Measurements from ENCODE around the gene RCBTB2. TPM values are rescaled to one million over a fixed set of nuclear protein-coding genes. Genes with fewer than 3 reads are reported as not detected.
"Not testable (repeated sequence)": the region's sequence is repeated elsewhere in the genome, so short reads cannot be mapped to it uniquely, and the experiment has no call there.

RCBTB2 gene
- total RNA-seq, 1 donor from 2014 or later: 13.5 TPM

DNA sequence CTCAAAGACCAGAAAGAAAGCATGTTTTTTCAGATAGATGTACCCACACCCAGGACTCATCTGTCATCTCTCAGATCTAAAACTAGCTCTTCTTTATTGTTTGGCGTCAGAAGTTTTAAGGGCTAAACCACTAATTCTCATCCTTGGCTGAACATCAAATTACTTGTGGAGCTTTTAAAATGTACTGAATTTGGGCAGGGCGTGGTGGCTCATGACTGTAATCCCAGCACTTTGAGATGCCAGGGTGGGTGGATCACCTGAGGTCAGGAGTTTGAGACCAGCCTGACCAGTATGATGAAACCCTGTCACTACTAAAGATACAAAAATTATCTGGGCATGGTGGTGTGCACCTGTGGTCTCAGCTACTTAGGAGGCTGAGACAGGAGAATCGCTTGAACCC, 47.4 kb downstream of the RCBTB2 start:
- intact Hi-C loops (cut with micrococcal nuclease): no loop called here
- ATAC-seq: no peak
- DNase-seq: no peak

GRCh38 chr13:48483575-48483974, 49.3 kb downstream of the RCBTB2 start:
- ATAC-seq: no peak
- DNase-seq: no peak
- intact Hi-C loops (cut with micrococcal nuclease): no loop called here

DNA sequence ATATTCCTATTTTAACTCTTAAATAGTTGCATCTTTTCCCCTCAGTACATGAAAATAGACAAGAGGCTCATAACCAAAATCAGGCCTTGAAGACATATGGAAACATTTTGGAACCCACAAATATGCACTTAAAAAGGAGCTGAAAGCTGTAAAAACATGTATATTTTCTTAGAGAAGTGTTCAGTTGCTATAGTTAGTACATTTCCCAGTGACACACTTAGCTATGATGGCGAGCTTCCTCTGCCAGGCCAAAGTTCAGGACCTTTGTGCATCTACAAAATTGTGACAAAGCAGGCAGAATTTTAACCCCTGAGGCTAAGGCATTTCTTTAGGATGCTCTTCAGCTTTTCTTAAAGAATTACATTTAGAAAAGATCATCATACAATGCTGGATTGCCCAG, 54.5 kb downstream of the RCBTB2 start:
- intact Hi-C loops (cut with micrococcal nuclease): no loop called here
- ATAC-seq: no peak
- DNase-seq: no peak

GRCh38 chr13:48477191-48477855, 55.6 kb downstream of the RCBTB2 start:
- intact Hi-C loops (cut with micrococcal nuclease): no loop called here
- DNase-seq (no peak), ATAC-seq (no peak)

- intact Hi-C loops (cut with micrococcal nuclease): no loop called here
- ATAC-seq (peak; percentile 29), DNase-seq (no peak)
These were observed 56.2 kb downstream of the RCBTB2 start for GRCh38 chr13:48476686-48477085.

DNA sequence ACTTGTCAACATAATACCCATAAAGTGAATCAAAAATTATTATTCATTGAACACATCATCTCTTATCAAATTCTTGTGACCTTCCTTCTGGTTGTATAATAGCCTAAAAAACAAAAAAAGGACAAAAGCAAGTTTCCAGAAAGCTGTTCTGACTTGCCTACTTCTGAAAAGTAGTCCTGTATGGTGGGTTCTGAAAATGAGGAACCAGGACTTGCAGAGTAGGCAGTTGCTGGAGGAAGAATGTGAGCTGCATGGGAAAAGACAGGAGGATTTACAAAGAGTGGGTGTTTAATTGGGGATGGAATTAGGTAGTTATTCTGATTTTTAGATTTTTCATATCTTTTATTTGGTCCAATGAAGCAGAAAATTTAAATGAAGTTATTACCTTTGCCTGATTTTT, 56.7 kb downstream of the RCBTB2 start:
- ATAC-seq: peak; percentile 45
- DNase-seq: no peak
- intact Hi-C loops (cut with micrococcal nuclease): no loop called here

GRCh38 chr13:48475230-48475629, 57.6 kb downstream of the RCBTB2 start:
- intact Hi-C loops (cut with micrococcal nuclease): no loop called here
- ATAC-seq: no peak
- no peak for DNase-seq

DNA sequence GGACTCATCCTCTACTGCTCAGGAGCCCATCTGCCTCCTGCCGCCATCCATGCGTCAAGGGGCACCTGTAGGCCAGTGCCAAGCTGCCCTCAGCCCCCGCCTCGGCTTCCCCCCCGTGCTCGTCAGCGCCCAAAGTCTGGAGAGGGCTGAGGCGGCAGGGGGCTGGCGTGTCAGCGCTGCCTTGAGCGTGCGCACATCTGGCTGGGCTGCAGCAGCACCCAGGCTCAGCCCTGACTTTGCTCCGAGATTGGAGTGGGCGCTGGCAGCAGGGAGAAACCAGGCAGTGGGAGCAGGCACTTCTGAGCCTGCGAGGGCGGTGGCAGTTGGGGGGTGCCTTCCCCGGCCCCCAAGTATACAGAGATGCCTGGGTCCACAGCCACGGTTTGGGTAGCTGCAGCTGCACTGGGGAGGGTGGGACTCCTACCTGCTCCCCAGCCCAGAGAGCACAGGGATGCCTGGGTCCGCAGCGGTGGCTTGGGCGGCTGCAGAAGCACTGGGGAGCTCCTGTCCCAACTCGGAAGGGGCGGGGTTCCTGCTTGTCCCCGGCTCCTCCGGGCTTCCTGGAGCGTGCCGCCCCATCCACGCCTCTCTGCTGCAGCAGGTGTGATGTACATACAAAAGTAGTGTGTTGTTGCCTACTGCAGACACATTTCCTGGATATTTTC, 75.2 kb downstream of the RCBTB2 start:
- DNase-seq: peak; percentile 21
- ATAC-seq: no peak
- intact Hi-C loops (cut with micrococcal nuclease): no loop called here

DNA sequence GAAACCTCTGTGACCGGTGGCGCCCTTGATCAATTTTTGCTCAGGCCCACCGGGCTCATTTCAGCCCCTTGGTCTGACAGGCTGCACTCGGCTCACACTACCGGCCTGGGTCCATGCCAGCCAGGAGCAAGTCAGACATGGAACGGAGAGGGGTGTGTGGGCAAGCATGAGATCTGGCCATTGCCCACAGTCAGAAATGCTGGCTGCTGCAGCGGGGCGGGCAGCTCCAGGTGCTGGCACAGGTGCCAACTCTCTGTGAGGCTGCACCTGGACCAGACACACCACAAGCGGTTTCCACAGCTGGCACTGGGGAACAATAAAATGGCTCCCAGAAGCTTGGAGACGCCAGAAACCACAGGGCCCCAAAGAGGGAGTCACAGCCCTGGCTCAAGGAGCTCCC, 76.3 kb downstream of the RCBTB2 start:
- no peak for ATAC-seq
- intact Hi-C loops (cut with micrococcal nuclease): no loop called here
- no peak for DNase-seq

DNA sequence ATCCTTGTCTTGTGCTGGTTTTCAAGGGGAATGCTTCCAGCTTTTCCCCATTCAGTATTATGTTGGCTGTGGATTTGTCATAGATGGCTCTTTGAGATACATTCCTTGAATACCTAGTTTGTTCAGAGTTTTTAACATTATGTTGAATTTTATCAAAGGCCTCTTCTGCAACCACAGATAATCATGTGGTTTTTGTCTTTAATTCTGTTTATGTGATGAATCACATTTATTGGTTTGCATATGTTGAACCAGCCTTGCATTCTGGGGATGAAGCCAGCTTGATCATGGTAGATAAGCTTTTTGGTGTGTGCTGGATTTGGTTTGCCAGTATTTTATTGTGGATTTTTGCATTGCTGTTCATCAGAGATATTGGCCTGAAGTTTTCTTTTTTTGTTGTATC, 81.7 kb downstream of the RCBTB2 start:
- intact Hi-C loops (cut with micrococcal nuclease); ATAC-seq; DNase-seq: not testable (repeated sequence)

GRCh38 chr13:48449656-48450055, 83.2 kb downstream of the RCBTB2 start:
- DNase-seq (no peak), ATAC-seq (no peak)
- intact Hi-C loops (cut with micrococcal nuclease): no loop called here

DNA sequence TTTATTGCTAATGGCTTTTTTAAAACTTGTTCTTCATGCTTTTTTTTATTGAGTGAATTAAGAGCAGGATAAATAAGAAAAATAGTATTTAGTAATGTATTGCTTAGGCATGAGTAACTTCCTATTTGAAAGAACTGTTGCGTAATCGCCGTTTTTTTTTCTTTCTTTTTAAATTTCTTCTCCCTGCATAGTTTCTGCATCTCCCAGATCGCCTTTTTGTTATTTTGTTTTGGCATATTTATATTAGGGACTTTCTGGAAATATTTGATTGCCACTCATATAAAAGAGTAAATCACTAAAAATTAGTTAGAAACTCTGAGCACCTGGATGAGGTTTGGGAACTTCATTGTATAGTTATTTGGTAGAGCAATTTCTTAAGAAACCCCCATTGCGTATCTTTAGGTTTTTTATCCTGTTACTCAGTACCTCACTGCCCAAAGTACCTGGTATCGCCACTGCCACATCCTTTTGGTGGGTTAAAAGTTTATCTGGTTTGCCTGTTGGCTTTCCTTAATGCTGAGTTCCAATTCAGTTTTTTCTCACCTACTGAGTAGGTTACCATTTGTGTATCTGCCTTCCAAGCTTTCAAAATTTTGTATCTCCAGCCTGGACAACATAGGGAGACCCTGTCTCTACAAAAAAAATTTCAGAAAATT, 83.8 kb downstream of the RCBTB2 start:
- ATAC-seq: peak; percentile 52

DNA sequence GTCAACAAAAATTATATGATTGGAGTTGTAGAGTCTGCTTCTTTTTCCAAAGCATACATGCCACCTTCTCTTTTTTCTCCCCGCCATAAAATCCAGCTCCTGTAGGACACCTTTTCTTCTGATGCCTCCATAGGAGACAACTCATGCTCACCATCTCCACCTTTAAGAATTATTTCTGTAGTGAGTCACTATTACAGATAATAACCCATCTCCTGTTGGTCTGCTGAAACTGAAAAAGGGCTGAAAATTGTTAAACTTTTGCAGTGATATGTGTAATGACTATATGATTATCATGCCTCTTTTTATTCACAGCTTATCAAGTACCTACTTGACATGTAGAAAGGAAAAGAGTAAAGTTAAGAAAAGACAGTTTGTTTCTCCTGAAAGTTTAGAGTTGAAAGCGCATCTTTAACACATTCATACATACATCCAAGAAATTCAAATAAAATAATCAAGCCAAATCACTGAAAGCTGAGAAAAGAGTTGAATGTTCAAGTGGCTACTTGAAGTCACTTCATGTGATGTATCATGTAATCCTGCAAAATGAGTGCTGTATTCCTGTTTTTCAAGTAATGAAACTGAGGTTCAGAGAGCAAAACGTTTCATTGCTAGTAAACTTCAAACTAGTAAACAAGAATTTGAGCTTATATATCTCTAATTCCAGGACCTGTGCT, 84.5 kb downstream of the RCBTB2 start:
- intact Hi-C loops (cut with micrococcal nuclease): no loop called here
- DNase-seq: no peak

More for the DNA sequence above, 83.8 kb downstream of the RCBTB2 start:
- no peak for DNase-seq
- intact Hi-C loops (cut with micrococcal nuclease): no loop called here

DNA sequence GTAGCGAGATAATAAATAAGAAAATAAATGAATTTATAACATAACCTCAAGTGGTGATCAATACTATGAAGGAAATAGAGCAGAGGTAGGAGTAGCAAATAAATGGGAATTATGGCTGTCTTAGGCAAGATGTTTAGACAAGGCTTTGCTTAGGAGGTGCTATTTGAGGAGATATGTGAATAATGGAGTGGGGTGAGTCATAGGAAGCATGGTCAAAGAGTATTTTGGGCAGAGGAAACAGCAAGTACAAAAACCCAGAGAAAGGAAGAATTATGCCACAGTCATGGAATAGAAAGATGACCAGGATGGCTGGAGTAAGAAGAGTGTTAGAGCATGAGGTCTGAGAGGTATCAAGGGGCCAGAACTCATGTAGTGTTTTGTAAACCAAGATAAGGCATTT, 86.4 kb downstream of the RCBTB2 start:
- intact Hi-C loops (cut with micrococcal nuclease): no loop called here
- no peak for DNase-seq
- ATAC-seq: peak; percentile 27

More for the DNA sequence above, 84.5 kb downstream of the RCBTB2 start:
- ATAC-seq: no peak

- no peak for ATAC-seq
- intact Hi-C loops (cut with micrococcal nuclease): no loop called here
- DNase-seq: no peak
These were observed 89.3 kb downstream of the RCBTB2 start for GRCh38 chr13:48443442-48444208.
